CD4-positive, alpha-beta T cell treated with Interferon gamma for 1 hour (primary cell): ENCODE results near the gene MYOF.
"Not testable (repeated sequence)": the region's sequence is repeated elsewhere in the genome, so short reads cannot be mapped to it uniquely, and the experiment has no call there.

Source experiments
- DNase-seq: peaks from one replicate; pipeline ENCODE4 v3.0.0-alpha.2; 2020

MYOF gene

GRCh38 chr10:93422118-93422517 lies 60.0 kb downstream of the MYOF start:
- DNase-seq, result no peak

DNA sequence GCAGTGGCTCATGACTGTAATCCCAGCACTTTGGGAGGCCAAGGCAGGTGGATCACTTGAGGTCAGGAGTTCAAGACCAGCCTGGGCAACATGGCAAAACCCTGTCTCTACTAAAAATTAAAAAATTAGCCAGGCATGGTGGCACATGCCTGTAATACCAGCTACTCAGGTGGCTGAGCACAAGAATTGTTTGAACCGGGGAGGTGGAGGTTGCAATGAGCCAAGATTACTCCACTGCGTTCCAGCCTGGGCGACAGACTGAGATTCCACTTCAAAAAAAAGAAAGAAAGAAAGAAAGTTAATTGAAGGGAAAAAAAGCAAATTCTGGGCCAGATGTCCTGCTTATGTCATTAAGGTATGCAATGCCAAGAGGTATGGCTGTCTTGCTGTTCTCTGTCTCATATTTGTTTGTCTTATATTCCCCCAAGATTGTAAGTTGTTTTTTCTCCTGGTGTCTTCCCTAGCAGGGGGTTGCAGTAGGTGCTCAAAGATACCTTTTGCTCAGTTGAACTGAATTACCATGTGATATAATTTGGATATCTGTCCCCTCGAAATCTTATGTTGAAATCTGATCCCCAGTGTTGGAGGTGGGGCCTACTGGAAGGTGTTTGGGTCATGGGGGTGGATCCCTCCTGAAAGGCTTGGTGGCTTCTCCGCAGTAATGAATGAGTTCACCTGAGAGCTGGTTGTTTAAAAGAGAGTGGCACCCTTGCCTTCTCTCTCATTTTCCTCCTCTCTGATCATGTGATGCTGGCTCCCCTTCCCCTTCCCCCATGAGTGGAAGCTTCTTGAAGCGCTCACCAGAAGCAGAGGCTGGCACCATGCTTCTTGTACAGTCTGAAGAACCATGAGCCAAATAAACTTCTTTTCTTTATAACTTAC lies 60.9 kb downstream of the MYOF start:
- DNase-seq, result no peak

GRCh38 chr10:93420091-93420490 lies 62.0 kb downstream of the MYOF start:
- no peak for DNase-seq

DNA sequence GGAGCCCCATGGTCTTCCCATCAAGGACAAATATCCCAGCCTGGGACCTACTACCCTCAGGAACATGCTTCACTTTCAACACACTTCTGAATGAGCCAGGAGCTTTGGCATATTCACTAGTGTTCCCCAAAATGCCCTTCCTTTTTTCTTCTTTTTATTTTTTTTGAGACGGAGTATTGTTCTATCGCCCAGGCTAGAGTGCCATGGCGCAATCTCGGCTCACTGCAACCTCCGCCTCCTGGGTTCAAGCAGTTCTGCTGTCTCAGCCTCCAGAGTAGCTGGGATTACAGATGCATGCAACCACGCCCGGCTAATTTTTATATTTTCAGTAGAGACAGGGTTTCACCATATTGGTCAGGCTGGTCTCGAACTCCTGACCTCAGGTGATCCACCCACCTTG lies 63.1 kb downstream of the MYOF start:
- not testable (repeated sequence) for DNase-seq

GRCh38 chr10:93417921-93418320 lies 64.2 kb downstream of the MYOF start:
- DNase-seq, result no peak

DNA sequence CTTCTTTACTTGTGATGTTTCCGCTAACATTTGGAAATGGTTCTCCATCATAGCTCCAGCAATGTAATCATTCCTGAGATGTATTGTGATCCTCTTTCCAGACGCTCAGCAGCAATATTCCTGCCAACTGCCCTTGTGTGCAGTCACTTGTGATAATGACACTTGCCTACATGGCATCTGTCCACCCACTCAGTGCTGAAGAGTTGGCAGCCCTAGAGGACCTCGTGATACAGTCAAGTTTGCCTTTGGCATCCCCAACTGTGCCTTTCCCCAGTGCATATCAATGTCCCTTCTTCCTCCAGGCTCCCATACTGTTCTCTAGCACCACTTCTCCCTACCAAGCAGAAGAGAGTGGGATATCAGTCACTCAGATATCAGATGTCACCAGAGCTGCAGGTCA lies 64.9 kb downstream of the MYOF start:
- no peak for DNase-seq

DNA sequence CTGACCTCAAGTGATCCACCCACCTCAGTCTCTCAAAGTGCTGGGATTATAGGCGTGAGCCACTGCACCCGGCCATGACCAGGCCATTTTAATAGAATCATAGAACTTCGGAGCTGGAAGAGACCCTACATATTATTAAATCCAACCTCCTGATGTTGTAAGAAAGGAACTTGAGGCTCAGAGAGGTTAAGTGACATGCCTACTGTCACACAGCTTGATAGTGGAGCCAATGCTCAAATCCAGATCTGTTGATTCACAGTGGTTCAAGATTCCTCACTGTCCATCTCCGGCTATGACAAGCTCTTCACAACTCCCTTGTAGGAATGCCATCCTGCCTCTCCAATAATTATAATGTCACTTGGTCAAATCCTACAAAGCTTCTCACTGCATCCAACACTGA lies 65.3 kb downstream of the MYOF start:
- DNase-seq, result no peak

GRCh38 chr10:93415693-93416092 lies 66.4 kb downstream of the MYOF start:
- DNase-seq, result no peak

DNA sequence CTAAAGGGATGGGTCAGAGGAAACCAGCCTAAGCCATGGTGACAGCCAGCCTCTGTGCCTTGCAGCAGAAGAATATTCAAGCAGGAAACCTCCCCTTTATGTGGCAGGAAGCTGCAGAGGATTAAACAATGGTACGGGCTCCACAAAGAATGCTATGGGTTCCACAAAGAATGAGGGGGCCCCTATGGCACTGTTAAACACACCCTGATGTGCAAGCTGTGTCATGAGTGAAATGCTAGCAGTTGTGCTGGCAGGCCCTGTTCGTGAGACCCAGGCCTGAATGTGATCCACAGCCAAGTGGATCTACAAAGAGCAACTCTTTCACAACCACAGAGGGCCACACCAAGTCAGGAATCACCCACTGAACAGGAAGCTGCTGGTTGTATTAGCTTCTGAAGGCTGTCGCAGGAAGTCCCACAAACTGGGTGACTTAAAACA lies 68.9 kb downstream of the MYOF start:
- DNase-seq, result peak; percentile 10

- DNase-seq, result no peak
Observed at GRCh38 chr10:93412801-93413200, 69.3 kb downstream of the MYOF start.

DNA sequence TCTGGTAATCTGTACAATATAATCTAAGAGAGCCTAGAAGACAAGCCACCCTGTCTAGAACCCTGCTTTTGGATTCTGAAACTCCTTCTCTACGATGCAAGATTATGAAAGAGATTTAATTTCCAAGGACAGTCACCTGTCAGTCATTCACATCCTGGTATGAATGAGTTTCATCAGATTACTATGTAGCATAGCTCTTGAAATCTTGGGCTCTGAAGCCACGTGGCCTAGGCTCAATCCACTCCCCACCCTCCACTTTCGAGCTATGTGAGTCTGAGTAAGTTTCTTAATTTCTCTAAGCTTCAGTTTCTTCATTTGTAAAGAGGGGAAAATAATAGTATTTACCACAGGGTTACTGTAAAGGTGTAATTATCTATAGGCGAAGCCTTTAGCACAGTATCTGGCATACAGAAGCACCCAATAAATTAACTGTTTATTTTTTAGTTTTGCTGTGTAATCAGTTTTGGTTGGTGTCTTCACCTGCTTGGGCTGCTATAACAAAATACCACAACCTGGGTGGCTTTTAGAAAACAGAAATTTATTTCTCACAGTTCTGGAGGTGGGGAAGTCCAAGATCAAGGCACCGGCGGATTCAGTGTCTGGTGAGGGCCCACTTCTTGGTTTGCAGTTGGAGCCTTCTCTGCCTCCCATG lies 71.3 kb downstream of the MYOF start:
- DNase-seq, result no peak

- DNase-seq, result no peak
Observed at GRCh38 chr10:93408783-93409182, 73.4 kb downstream of the MYOF start.

- no peak for DNase-seq
Observed at GRCh38 chr10:93406364-93407145, 75.6 kb downstream of the MYOF start.

GRCh38 chr10:93404048-93404354 lies 78.1 kb downstream of the MYOF start:
- no peak for DNase-seq

DNA sequence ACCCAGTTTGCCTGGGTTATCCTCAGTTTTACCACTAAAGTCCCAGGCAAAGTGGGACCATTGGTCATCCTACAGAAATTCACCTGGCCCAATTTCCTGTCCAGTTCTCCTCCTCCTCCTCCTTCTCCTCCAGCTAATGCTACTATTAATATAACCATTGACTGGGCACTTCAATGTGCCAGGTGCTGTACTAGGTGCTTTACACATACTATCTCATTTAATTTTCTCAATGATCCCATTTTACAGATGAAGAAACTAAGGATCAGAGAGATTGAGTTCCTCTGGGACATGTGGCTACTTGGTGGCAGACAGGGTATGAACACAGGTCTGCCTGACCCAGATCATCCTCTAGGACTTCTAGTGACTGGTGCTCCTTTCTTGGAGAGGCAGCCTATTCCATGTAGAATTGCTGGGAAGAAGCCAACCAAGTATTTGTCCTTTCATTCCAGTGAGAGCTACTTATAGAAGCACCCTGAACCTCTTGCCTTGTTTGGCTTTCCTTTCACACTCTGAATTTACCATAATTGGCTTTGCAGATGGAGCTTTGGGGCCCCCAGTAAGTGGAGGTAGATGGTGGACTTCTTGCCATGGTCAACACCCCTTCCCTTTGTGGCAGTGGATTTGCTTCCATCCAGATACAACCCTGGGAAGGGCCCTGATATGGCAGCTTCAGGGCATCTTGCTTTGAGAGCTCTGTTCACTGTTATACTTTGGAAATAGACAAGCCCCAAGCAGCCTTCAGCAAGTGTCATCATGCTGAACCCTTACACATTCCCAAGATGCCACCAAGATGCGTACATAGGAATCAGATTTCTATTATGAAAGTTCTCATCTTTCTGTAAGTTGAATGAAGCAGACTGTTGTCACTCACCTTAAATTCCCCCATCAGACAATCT lies 78.7 kb downstream of the MYOF start:
- no peak for DNase-seq

DNA sequence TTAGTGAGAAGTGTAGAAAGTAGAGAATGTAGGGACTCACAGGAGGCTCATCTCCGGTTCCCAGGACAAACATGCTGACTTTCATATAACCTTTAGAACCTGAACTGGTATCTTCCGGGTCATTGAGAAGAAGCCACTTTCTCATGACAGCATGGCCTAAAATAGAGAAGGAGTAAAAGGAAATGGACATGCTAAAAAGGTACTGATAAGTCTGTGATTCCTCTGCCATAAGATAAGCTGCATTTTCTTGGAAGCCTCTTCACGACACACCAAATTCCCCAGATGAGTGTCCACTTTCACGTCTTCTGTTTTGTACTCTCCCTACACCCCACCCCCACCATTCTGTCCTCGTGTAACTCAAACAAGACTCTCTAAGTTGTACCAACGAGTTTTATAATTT lies 79.9 kb downstream of the MYOF start:
- DNase-seq, result no peak

- no peak for DNase-seq
Observed at GRCh38 chr10:93398528-93398927, 83.6 kb downstream of the MYOF start.

- no peak for DNase-seq
Observed at GRCh38 chr10:93397020-93397419, 85.1 kb downstream of the MYOF start.

DNA sequence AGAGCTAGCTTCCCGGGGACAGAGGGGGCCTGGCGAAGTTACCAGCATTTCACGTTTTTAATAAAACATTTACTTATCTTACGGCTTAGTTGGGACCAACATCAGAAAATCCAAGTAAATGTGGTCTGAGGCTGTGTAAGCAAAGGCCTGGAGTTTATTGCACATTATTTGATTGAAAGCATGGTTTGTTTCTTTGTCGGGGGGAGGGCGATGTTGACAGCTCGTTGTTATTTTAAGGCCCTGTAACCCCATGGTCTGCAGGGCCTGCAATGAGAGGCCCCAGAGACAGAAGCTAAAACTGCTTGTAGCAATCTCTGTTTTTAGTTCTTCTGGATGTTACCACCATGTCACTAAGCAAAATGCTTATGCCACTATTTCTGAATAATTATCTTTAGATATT lies 88.9 kb downstream of the MYOF start:
- no peak for DNase-seq

- DNase-seq, result no peak
Observed at GRCh38 chr10:93392121-93392520, 90.0 kb downstream of the MYOF start.

- no peak for DNase-seq
Observed at GRCh38 chr10:93390306-93391090, 91.6 kb downstream of the MYOF start.
